Activated naive CD4-positive, alpha-beta T cell treated with anti-CD3 and anti-CD28 coated beads, Interleukin-2, amount 50 U/mL, for 16 hours (primary cell): ENCODE measurements around the gene MRPL57.
"Not testable (repeated sequence)": the region's sequence is repeated elsewhere in the genome, so short reads cannot be mapped to it uniquely, and the experiment has no call there.

Experiments used
- DNase-seq: peaks from one replicate; pipeline ENCODE4 v3.0.0-alpha.2; 2020

The MRPL57 gene

GRCh38 chr13:21197606-21198225 lies 21.3 kb downstream of the MRPL57 start:
- DNase-seq = not testable (repeated sequence)

- DNase-seq = not testable (repeated sequence)
Observed at GRCh38 chr13:21198391-21198790, 21.9 kb downstream of the MRPL57 start.

GRCh38 chr13:21201456-21202190 lies 25.2 kb downstream of the MRPL57 start:
- not testable (repeated sequence) for DNase-seq

GRCh38 chr13:21202767-21203531 lies 26.5 kb downstream of the MRPL57 start:
- DNase-seq = no peak

- no peak for DNase-seq
Observed at GRCh38 chr13:21208652-21209154, 32.2 kb downstream of the MRPL57 start.

- DNase-seq = no peak
Observed at GRCh38 chr13:21212138-21212775, 35.8 kb downstream of the MRPL57 start.

GRCh38 chr13:21215419-21215818 lies 39.0 kb downstream of the MRPL57 start:
- not testable (repeated sequence) for DNase-seq

GRCh38 chr13:21216332-21216731 lies 39.9 kb downstream of the MRPL57 start:
- DNase-seq = no peak

- DNase-seq = no peak
Observed at GRCh38 chr13:21218351-21219035, 42.0 kb downstream of the MRPL57 start.

- DNase-seq = no peak
Observed at GRCh38 chr13:21219036-21219381, 42.6 kb downstream of the MRPL57 start.

GRCh38 chr13:21219716-21220115 lies 43.3 kb downstream of the MRPL57 start:
- not testable (repeated sequence) for DNase-seq

GRCh38 chr13:21221268-21221667 lies 44.8 kb downstream of the MRPL57 start:
- no peak for DNase-seq

- no peak for DNase-seq
Observed at GRCh38 chr13:21225082-21225481, 48.6 kb downstream of the MRPL57 start.

GRCh38 chr13:21225841-21226581 lies 49.6 kb downstream of the MRPL57 start:
- DNase-seq = no peak

GRCh38 chr13:21227917-21228316 lies 51.5 kb downstream of the MRPL57 start:
- DNase-seq = no peak
